Gastrocnemius medialis (tissue), 4 donors: Measurements from ENCODE around the gene OR1S1. TPM values are rescaled to one million over a fixed set of nuclear protein-coding genes. Genes with fewer than 3 reads are reported as not detected.

Experiments used
- total RNA-seq, 4 donors: library from RNA; depleted of rRNA; stranded (reverse); fragments of >200 nt; gene quantifications; one replicate each; pipeline versions ENCODE4 v1.1.0 to v1.2.3, GENCODE V29; 2016

The OR1S1 gene
- total RNA-seq, 4 donors from 2014 or later: not detected

Other genes with a start within 250 kb of the OR1S1 start
- gene OR9Q1, start 188.8 kb upstream of the OR1S1 start, total RNA-seq: not detected
- gene OR6Q1, start 181.8 kb upstream of the OR1S1 start, total RNA-seq: not detected
- gene OR9I1, start 87.2 kb upstream of the OR1S1 start, total RNA-seq: not detected
- not detected for gene OR9Q2, start 23.6 kb upstream of the OR1S1 start, total RNA-seq
- not detected for gene OR1S2, start 8.6 kb upstream of the OR1S1 start, total RNA-seq
- gene OR10Q1, start 16.2 kb downstream of the OR1S1 start, total RNA-seq: not detected
- gene OR10W1, start 55.5 kb downstream of the OR1S1 start, total RNA-seq: under 1 TPM in 1 of 4 donors, not detected in 3; 0.31 TPM
- not detected for gene OR5B17, start 146.3 kb downstream of the OR1S1 start, total RNA-seq
- not detected for gene OR5B3, start 194.2 kb downstream of the OR1S1 start, total RNA-seq
- not detected for gene OR5B2, start 215.4 kb downstream of the OR1S1 start, total RNA-seq
- not detected for gene OR5B12, start 229.5 kb downstream of the OR1S1 start, total RNA-seq